Measurements from ENCODE around the gene KIF7. TPM values are rescaled to one million over a fixed set of nuclear protein-coding genes. Genes with fewer than 3 reads are reported as not detected.

The KIF7 gene
- total RNA-seq, 1 experiment from 2014 or later, result 8.2 TPM

DNA sequence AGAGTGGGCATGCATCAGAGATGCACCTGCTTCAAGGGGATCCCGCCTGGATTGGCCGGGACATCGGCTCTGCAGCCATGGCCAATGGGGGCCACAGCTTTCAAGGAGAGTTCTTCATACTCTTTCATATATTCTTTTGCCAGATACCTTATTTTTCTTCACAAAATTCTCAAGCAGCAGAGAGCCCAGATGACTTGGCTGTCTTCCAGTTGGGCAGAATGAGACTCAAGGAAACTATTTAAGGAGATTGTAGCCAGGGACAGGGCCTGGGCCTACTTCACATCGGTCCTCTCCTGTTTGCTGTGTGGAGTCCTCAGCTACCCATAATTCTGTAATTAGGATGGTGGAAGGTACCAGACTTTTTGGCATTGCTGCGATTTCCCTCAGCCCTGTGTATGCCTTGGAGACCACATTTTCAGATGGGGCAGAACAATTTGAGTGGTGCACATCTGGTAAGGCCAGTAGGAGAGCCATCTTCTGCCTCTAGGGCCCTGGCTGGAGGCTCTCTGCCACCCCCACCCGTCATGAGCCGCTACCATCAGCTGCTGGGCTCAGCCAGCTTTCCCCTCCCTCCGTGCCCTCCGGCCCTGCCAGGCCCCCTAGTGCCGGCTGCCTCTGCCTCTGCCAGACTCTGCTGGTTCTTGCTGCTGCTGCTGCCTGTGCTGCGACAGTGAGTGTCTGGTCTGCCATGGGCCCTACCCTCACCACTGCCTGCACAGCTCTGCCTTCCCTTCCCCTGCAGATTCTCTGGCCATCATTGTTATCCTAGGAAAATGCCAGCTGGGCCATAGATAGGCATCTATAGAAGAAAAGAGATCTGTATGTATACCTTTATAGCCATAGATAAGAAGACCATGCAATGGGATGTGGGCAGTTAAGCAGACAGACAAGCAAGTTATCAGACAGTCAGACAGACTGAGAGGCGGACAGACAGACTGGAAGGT lies 17.2 kb upstream of the KIF7 start:
- no peaks in the 10 kb centered on the region for H3K9me3 Mint-ChIP-seq (ENCODE audit: unreplicated experiment)
- intact Hi-C loops (cut with micrococcal nuclease; ENCODE audit: unreplicated experiment), result no loop called here
- H3K4me3 Mint-ChIP-seq (ENCODE audit: unreplicated experiment), result no peak overlapping the region
- POLR2A ChIA-PET, result no interaction called here
- CTCF ChIA-PET, result interaction anchor here (0.7 to 1.1 kb wide), 2 partner anchors 11 to 471 kb away, joined by 3 read pairs; no protein-coding TSS in a partner anchor
- TF ChIP-seq, protein P1, sequence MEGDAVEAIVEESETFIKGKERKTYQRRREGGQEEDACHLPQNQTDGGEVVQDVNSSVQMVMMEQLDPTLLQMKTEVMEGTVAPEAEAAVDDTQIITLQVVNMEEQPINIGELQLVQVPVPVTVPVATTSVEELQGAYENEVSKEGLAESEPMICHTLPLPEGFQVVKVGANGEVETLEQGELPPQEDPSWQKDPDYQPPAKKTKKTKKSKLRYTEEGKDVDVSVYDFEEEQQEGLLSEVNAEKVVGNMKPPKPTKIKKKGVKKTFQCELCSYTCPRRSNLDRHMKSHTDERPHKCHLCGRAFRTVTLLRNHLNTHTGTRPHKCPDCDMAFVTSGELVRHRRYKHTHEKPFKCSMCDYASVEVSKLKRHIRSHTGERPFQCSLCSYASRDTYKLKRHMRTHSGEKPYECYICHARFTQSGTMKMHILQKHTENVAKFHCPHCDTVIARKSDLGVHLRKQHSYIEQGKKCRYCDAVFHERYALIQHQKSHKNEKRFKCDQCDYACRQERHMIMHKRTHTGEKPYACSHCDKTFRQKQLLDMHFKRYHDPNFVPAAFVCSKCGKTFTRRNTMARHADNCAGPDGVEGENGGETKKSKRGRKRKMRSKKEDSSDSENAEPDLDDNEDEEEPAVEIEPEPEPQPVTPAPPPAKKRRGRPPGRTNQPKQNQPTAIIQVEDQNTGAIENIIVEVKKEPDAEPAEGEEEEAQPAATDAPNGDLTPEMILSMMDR (IDR thresholded peaks at IDR 0.05; ENCODE audit: insufficient read depth in 1 of 2, low read depth in 1 of 2, low read length in 1 of 2, severe bottlenecking in 1 of 2, unreplicated experiment in 1 of 2), result no peak
- H3K36me3 Mint-ChIP-seq (ENCODE audit: insufficient read depth, unreplicated experiment), result no peaks in the 10 kb centered on the region
- BruUV-seq (replicated peaks), result no TSS peak
- H3K27ac Mint-ChIP-seq (ENCODE audit: unreplicated experiment), result no peak overlapping the region
- Histone ChIP-seq H3K36me3 (ENCODE audit: control insufficient read depth, insufficient read depth, low read length) (no peaks in the 10 kb centered on the region), H3K9me3 (no peaks in the 10 kb centered on the region), H3K4me3 (ENCODE audit: low read depth, low read length) (no peak overlapping the region), H3K27me3 (replicated peaks; ENCODE audit: control insufficient read depth, insufficient read depth, low read length) (no peaks in the 10 kb centered on the region), H3K4me1 (0 out of 2 replicates have a peak, but pooled peaks cover 6% of the 10 kb centered on the region)
- no peaks in the 10 kb centered on the region for H3K4me1 Mint-ChIP-seq (ENCODE audit: low read depth, unreplicated experiment)
- DNase-seq, result no peak
- H3K27me3 Mint-ChIP-seq (ENCODE audit: insufficient read depth, unreplicated experiment), result no peaks in the 10 kb centered on the region

GRCh38 chr15:89671687-89672086 lies 16.4 kb upstream of the KIF7 start:
- Mint-ChIP-seq H3K27me3 (ENCODE audit: insufficient read depth, unreplicated experiment) (no peaks in the 10 kb centered on the region), H3K36me3 (ENCODE audit: insufficient read depth, unreplicated experiment) (no peaks in the 10 kb centered on the region), H3K4me3 (ENCODE audit: unreplicated experiment) (no peak overlapping the region), H3K4me1 (ENCODE audit: low read depth, unreplicated experiment) (no peaks in the 10 kb centered on the region), H3K27ac (ENCODE audit: unreplicated experiment) (no peak overlapping the region), H3K9me3 (ENCODE audit: unreplicated experiment) (no peaks in the 10 kb centered on the region)
- 0 out of 2 replicates have a peak, but pooled peaks cover 6% of the 10 kb centered on the region for H3K4me1 ChIP-seq
- TF ChIP-seq, protein P1 (IDR thresholded peaks at IDR 0.05; ENCODE audit: insufficient read depth in 1 of 2, low read depth in 1 of 2, low read length in 1 of 2, severe bottlenecking in 1 of 2, unreplicated experiment in 1 of 2), result no peak
- H3K9me3 ChIP-seq, result no peaks in the 10 kb centered on the region
- intact Hi-C loops (cut with micrococcal nuclease; ENCODE audit: unreplicated experiment), result no loop called here
- ChIA-PET POLR2A (no interaction called here), CTCF (no interaction called here)
- no peak for DNase-seq
- no TSS peak for BruUV-seq (replicated peaks)
- no peaks in the 10 kb centered on the region for H3K36me3 ChIP-seq (ENCODE audit: control insufficient read depth, insufficient read depth, low read length)
- no peaks in the 10 kb centered on the region for H3K27me3 ChIP-seq (replicated peaks; ENCODE audit: control insufficient read depth, insufficient read depth, low read length)
- no peak overlapping the region for H3K4me3 ChIP-seq (ENCODE audit: low read depth, low read length)

- BruUV-seq (replicated peaks), result no TSS peak
- Histone ChIP-seq H3K4me3 (ENCODE audit: low read depth, low read length) (no peak overlapping the region), H3K4me1 (peaks cover 9% of the 10 kb centered on the region; the same call in 1 of the 2 replicates), H3K9me3 (no peaks in the 10 kb centered on the region), H3K27me3 (replicated peaks; ENCODE audit: control insufficient read depth, insufficient read depth, low read length) (no peaks in the 10 kb centered on the region), H3K36me3 (ENCODE audit: control insufficient read depth, insufficient read depth, low read length) (no peaks in the 10 kb centered on the region)
- intact Hi-C loops (cut with micrococcal nuclease; ENCODE audit: unreplicated experiment), result no loop called here
- Mint-ChIP-seq H3K36me3 (ENCODE audit: insufficient read depth, unreplicated experiment) (no peaks in the 10 kb centered on the region), H3K27me3 (ENCODE audit: insufficient read depth, unreplicated experiment) (no peaks in the 10 kb centered on the region), H3K4me3 (ENCODE audit: unreplicated experiment) (no peak overlapping the region), H3K9me3 (ENCODE audit: unreplicated experiment) (no peaks in the 10 kb centered on the region), H3K4me1 (ENCODE audit: low read depth, unreplicated experiment) (no peaks in the 10 kb centered on the region), H3K27ac (ENCODE audit: unreplicated experiment) (no peak overlapping the region)
- TF ChIP-seq, protein P1 (IDR thresholded peaks at IDR 0.05; ENCODE audit: insufficient read depth in 1 of 2, low read depth in 1 of 2, low read length in 1 of 2, severe bottlenecking in 1 of 2, unreplicated experiment in 1 of 2), result no peak
- POLR2A ChIA-PET, result no interaction called here
- DNase-seq, result no peak
- CTCF ChIA-PET, result no interaction called here
Measured at GRCh38 chr15:89670971-89671560, 15.8 kb upstream of the KIF7 start.

Data from Caco-2 (cell line).